HG02759 (cell line): Measurements from ENCODE around the gene PPP4R2.

Experiments used
- ATAC-seq: cut with Tn5 transposase; IDR thresholded peaks from one replicate; pipeline ENCODE4 v1.9.1; 2021; ENCODE audit warnings: mild to moderate bottlenecking, moderate library complexity; ENCODE audit not compliant: unreplicated experiment

Gene PPP4R2

GRCh38 chr3:73107676-73108187, 111.1 kb downstream of the PPP4R2 start:
- ATAC-seq: no peak

GRCh38 chr3:73108750-73109149, 112.1 kb downstream of the PPP4R2 start:
- no peak for ATAC-seq

- ATAC-seq: no peak
These were observed 113.9 kb downstream of the PPP4R2 start for GRCh38 chr3:73110530-73110929.

- ATAC-seq: no peak
These were observed 118.1 kb downstream of the PPP4R2 start for GRCh38 chr3:73114711-73115110.

- ATAC-seq: no peak
These were observed 119.2 kb downstream of the PPP4R2 start for GRCh38 chr3:73115806-73116205.
